B cell (primary cell): ENCODE measurements around the gene SLC44A2. TPM values are rescaled to one million over a fixed set of nuclear protein-coding genes. Genes with fewer than 3 reads are reported as not detected.

ENCODE experiments used
- ATAC-seq: fragments of 200-7000 bp; cut with Tn5 transposase; one replicate; pipeline ENCODE4 v1.10.0; 2021; ENCODE audit warnings: low read depth, mild to moderate bottlenecking, moderate number of reproducible peaks, moderate library complexity
- CTCF ChIA-PET: fragments of 350-600 bp; sonication (Branson Sonifier 250); formaldehyde crosslinking; loops from one replicate; lab custom pipeline; 2021; ENCODE audit warnings: antibody characterized with exemption, inconsistent platforms; lab: Charles Lee
- POLR2A ChIA-PET: fragments of 350-600 bp; sonication (Branson Sonifier 250); formaldehyde crosslinking; loops from one replicate; lab custom pipeline; 2021; ENCODE audit warnings: antibody characterized with exemption; lab: Charles Lee
- DNase-seq: peaks from one replicate; pipeline ENCODE4 v3.0.0; 2013
- H2AFZ ChIP-seq: 2 replicates; pipeline ENCODE4 v1.6.1; 2012; ENCODE audit warnings: mild to moderate bottlenecking, low read depth, low read length; ENCODE audit not compliant: insufficient read depth, poor library complexity, severe bottlenecking
- H3K27ac ChIP-seq, 2 donors: 1 replicate in 1 of 2; 2 replicates in 1 of 2; pipeline ENCODE4 v1.5.1; 2012 to 2013; ENCODE audit warnings: low read length in 2 of 2, mild to moderate bottlenecking in 2 of 2, moderate library complexity in 1 of 2
- H3K27me3 ChIP-seq, 4 experiments: fragments of 200-600 bp in 1 of 4; sonication (generic) in 1 of 4; replicated peaks in 1 of 4; 1 replicate in 2 of 4; 2 replicates in 2 of 4; pipeline versions ENCODE4 v1.6.1 to v1.7.0; 2013 to 2016; ENCODE audit warnings: low read length in 3 of 4, mild to moderate bottlenecking in 2 of 4, mixed read lengths in 1 of 4, moderate library complexity in 1 of 4; ENCODE audit not compliant: insufficient read depth in 4 of 4, control insufficient read depth in 3 of 4; ENCODE audit errors: control extremely low read depth in 1 of 4
- H3K36me3 ChIP-seq, 2 experiments: replicated peaks in 1 of 2; 1 replicate in 1 of 2; 2 replicates in 1 of 2; pipeline versions ENCODE4 v1.6.1 to v1.7.1; 2013; ENCODE audit warnings: low read length in 1 of 2; ENCODE audit not compliant: insufficient read depth in 2 of 2, control insufficient read depth in 1 of 2; ENCODE audit errors: control extremely low read depth in 1 of 2, extremely low read depth in 1 of 2
- H3K4me1 ChIP-seq, 2 donors: fragments of 200-600 bp in 1 of 2; sonication (generic) in 1 of 2; 1 replicate in 1 of 2; 2 replicates in 1 of 2; pipeline versions ENCODE4 v1.5.1 to v1.6.1; 2013 to 2017; ENCODE audit warnings: low read length in 2 of 2; ENCODE audit not compliant: control insufficient read depth in 2 of 2, insufficient read depth in 2 of 2
- H3K4me2 ChIP-seq: replicated peaks from 2 replicates; pipeline ENCODE3; 2012; ENCODE audit warnings: mild to moderate bottlenecking, low read depth, low read length; ENCODE audit not compliant: poor library complexity, severe bottlenecking
- H3K4me3 ChIP-seq, 5 experiments: fragments of 200-600 bp in 1 of 5; sonication (generic) in 1 of 5; 1 replicate in 3 of 5; 2 replicates in 2 of 5; pipeline versions ENCODE4 v1.5.1 to v1.7.0; 2011 to 2016; ENCODE audit warnings: low read length in 4 of 5, mild to moderate bottlenecking in 4 of 5, low read depth in 2 of 5, control low read depth in 1 of 5, moderate library complexity in 1 of 5; ENCODE audit not compliant: insufficient read depth in 1 of 5; ENCODE audit errors: control extremely low read depth in 1 of 5, extremely low read depth in 1 of 5
- H3K79me2 ChIP-seq: fragments of 200-600 bp; sonication (generic); one replicate; pipeline ENCODE4 v1.6.0; 2016; ENCODE audit warnings: low read length; ENCODE audit not compliant: control insufficient read depth, insufficient read depth
- H3K9ac ChIP-seq: fragments of 200-600 bp; sonication (generic); 2 replicates; pipeline ENCODE4 v1.6.1; 2017; ENCODE audit warnings: mild to moderate bottlenecking, low read length, moderate library complexity
- H3K9me3 ChIP-seq, 3 donors: one replicate each; pipeline versions ENCODE4 v1.6.1 to v1.7.1; 2013; ENCODE audit warnings: low read length in 2 of 3; ENCODE audit not compliant: control insufficient read depth in 2 of 3, insufficient read depth in 1 of 3; ENCODE audit errors: control extremely low read depth in 1 of 3
- H4K20me1 ChIP-seq: 2 replicates; pipeline ENCODE4 v1.6.0; 2012; ENCODE audit warnings: mild to moderate bottlenecking, low read length; ENCODE audit not compliant: insufficient read depth, control insufficient read depth, poor library complexity, severe bottlenecking
- H3K27ac Mint-ChIP-seq: one replicate; pipeline ENCODE4 v1.8.0; 2021; ENCODE audit warnings: mixed read lengths
- H3K27me3 Mint-ChIP-seq: one replicate; pipeline ENCODE4 v1.8.0; 2021; ENCODE audit warnings: mixed read lengths
- H3K4me1 Mint-ChIP-seq: one replicate; pipeline ENCODE4 v1.8.0; 2021; ENCODE audit warnings: mixed read lengths
- H3K4me3 Mint-ChIP-seq: one replicate; pipeline ENCODE4 v1.8.0; 2021; ENCODE audit warnings: mixed read lengths
- H3K9me3 Mint-ChIP-seq: one replicate; pipeline ENCODE4 v1.8.0; 2022; ENCODE audit warnings: mixed read lengths; ENCODE audit not compliant: insufficient read depth
- CTCF ChIP-seq: fragments of 200-600 bp; IDR thresholded peaks from one replicate; pipeline ENCODE4 v1.8.0; 2022; ENCODE audit warnings: antibody characterized with exemption, mild to moderate bottlenecking
- EZH2 ChIP-seq: IDR thresholded peaks from 2 replicates; pipeline ENCODE4 v1.6.1; 2012; ENCODE audit warnings: borderline replicate concordance, low read depth, mild to moderate bottlenecking, moderate library complexity, low read length; ENCODE audit not compliant: insufficient read depth, poor library complexity, severe bottlenecking
- WGBS: methylation state at CpG from one replicate; pipeline ENCODE4 v1.1.5; 2013; ENCODE audit warnings: missing lambda C conversion rate; ENCODE audit not compliant: insufficient coverage; 5-methylcytosine and 5-hydroxymethylcytosine counted together
- intact Hi-C: fragments of 100-400 bp; cut with micrococcal nuclease; formaldehyde crosslinking; loops from one replicate; pipeline ENCODE4 v1.10.0; 2022
- polyA plus RNA-seq: library from polyadenylated mRNA; depleted of rRNA; stranded (reverse); fragments of >200 nt; gene quantifications from 2 replicates; pipeline ENCODE4 v1.2.3, GENCODE V29; 2012
- total RNA-seq, 2 donors: library from RNA; stranded (reverse); fragments of 120-200 nt in 1 of 2; gene quantifications; 1 replicate in 1 of 2; 2 replicates in 1 of 2; pipeline versions ENCODE4 v1.2.3 to v1.2.4, GENCODE V29; 2013 to 2022

Gene SLC44A2
- total and polyA plus RNA-seq, 2 donors (not counting 1 experiment from before 2014, with no cell fraction given), result 245 to 369 TPM

DNA sequence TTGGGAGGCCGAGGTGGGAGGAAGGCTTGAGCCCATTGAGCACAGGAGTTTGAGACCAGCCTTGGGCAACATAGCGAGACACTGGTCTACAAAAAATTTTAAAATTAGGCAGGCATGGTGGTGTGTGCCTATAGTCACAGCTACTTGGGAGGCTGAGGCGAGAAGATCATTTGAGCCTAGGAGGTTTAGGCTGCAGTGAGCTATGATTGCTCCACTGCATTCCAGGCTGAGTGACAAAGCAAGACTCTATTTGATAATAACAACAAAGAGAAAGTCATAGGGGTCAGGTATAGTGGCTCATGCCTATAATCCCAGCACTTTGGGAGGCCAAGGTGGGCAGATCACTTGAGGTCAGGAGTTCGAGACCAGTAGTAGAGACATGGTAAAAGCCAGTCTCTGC, 4.6 kb upstream of the SLC44A2 start:
- H4K20me1 ChIP-seq, result peaks cover 95% of the 10 kb centered on the region

More for the DNA sequence above, 4.6 kb upstream of the SLC44A2 start:
- Mint-ChIP-seq H3K4me1 (peaks cover 52% of the 10 kb centered on the region), H3K27me3 (no peaks in the 10 kb centered on the region), H3K27ac (peak overlapping the region; percentile 41), H3K4me3 (no peak overlapping the region), H3K9me3 (no peaks in the 10 kb centered on the region)
- CTCF ChIA-PET, result interaction anchor here (0.6 to 5.4 kb wide), 2 partner anchors 39 to 123 kb away, joined by 4 to 30 read pairs; no protein-coding TSS in a partner anchor
- DNase-seq (no peak), ATAC-seq (no peak)
- Histone ChIP-seq H3K27ac (no peak overlapping the region), H3K9ac (no peak overlapping the region), H3K4me2 (no peak overlapping the region), H3K79me2 (peaks cover 100% of the 10 kb centered on the region), H2AFZ (no peak overlapping the region), H3K36me3 (peaks cover 2 to 51% of the 10 kb centered on the region in 2 experiments), H3K4me3 (no peak overlapping the region), H3K9me3 (no peaks in the 10 kb centered on the region), H3K27me3 (no peaks in the 10 kb centered on the region), H3K4me1 (peaks cover 10 to 56% of the 10 kb centered on the region in 2 donors)
- POLR2A ChIA-PET, result no interaction called here
- TF ChIP-seq CTCF (no peak), EZH2 (no peak)
- WGBS, result 94% methylated on average over 3 of the region's 4 CpGs
- intact Hi-C loops, result no loop called here
